22Rv1 (cell line): ENCODE results near the gene ADCY1.

Experiments
- ZFX ChIP-seq: fragments of 450-650 bp; IDR thresholded peaks from 2 replicates; pipeline ENCODE4 v1.6.1; 2017; ENCODE audit warnings: antibody characterized with exemption, borderline replicate concordance
- TF ChIP-seq, protein P1 (sequence below): fragments of 450-650 bp; IDR thresholded peaks from 2 replicates; pipeline ENCODE4 v1.5.1; 2017; ENCODE audit warnings: mild to moderate bottlenecking

DNA sequence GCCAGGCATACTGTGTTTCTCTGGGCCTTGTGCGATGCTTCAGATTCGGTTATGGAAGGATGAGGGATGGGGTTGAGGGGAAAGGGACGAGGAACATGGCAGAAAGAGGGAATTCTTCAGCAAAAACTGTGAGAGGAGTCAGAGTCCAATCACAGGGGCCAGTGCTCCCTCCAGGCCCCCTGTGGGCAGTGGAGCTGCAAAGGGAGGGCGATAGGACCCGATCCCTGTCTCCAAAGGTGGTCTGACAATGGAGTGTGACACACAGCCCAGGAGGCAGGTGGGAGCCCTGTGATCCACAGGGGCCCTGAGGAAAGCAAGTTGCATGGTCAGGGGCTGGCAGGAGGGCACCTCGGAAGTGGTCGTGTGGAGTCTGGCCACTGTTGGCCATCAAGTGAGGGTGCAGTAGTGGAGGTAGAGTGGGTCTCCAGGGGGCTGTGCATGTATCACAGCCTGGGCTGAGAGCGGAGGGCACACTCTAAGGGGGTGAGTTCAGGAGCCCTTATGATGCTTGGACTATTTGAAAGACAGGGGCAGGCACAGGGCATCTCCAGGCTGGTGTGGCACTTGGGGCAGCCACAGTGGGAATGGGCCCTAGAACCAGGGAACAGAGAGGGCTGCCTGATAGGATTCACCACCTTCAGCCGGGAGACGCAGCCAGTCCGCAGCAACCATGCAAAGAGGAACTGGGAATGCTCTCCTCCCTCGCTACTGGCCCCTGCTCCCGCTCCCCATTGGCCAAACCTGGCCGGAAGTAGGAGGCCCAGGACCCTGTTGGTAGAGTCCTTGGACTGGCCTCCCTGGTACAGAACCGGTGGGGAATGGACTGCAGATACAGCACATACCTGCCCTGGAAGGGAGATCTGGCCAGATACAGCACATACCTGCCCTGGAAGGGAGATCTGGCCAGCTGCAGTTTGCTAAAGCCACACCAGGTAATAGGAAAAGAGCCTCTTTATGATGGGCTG is 115.9 kb downstream of the ADCY1 start:
- TF ChIP-seq, protein P1, sequence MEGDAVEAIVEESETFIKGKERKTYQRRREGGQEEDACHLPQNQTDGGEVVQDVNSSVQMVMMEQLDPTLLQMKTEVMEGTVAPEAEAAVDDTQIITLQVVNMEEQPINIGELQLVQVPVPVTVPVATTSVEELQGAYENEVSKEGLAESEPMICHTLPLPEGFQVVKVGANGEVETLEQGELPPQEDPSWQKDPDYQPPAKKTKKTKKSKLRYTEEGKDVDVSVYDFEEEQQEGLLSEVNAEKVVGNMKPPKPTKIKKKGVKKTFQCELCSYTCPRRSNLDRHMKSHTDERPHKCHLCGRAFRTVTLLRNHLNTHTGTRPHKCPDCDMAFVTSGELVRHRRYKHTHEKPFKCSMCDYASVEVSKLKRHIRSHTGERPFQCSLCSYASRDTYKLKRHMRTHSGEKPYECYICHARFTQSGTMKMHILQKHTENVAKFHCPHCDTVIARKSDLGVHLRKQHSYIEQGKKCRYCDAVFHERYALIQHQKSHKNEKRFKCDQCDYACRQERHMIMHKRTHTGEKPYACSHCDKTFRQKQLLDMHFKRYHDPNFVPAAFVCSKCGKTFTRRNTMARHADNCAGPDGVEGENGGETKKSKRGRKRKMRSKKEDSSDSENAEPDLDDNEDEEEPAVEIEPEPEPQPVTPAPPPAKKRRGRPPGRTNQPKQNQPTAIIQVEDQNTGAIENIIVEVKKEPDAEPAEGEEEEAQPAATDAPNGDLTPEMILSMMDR = no peak
- TF ChIP-seq ZFX = no peak
